Astrocyte of the cerebellum (primary cell): ENCODE measurements around the gene G0S2.

Source experiments
- DNase-seq: peaks from one replicate; pipeline ENCODE4 v3.0.0-alpha.2; 2011; ENCODE audit warnings: low read depth
- H3K4me3 ChIP-seq: 2 replicates; pipeline ENCODE4 v1.5.1; 2011; ENCODE audit warnings: mild to moderate bottlenecking, low read depth, low read length, moderate library complexity
- in situ Hi-C: cut with HindIII; loops from 2 replicates; pipeline ENCODE4 v1.10.0; 2017; ENCODE audit warnings: low sequenced_read_pairs
- TF ChIP-seq, protein P1 (sequence below): IDR thresholded peaks from 2 replicates; pipeline ENCODE4 v1.5.1; 2012; ENCODE audit warnings: low read length, low read depth, moderate library complexity, mild to moderate bottlenecking; ENCODE audit errors: missing control alignments

G0S2 gene

DNA sequence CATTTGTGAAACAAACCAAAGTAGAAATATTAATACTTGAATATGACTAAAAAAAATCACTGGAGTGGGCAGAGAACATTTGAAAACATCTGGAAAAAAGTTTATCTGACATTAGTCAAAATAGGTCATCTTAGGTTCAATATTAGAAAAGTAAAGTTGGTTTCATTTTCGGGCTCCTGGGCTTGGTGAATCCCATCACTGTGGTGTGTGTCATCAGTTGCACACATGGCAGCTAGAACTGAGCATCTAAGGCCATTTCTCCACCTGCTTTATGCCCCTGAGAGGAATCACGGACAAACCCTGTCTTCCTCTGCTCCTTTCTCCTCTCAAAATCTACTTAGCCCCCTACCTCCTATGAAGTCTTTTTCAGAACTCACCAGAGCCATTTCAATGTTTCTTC is 34.9 kb downstream of the G0S2 start:
- in situ Hi-C loops: no loop called here
- H3K4me3 ChIP-seq: no peak overlapping the region
- TF ChIP-seq, protein P1, sequence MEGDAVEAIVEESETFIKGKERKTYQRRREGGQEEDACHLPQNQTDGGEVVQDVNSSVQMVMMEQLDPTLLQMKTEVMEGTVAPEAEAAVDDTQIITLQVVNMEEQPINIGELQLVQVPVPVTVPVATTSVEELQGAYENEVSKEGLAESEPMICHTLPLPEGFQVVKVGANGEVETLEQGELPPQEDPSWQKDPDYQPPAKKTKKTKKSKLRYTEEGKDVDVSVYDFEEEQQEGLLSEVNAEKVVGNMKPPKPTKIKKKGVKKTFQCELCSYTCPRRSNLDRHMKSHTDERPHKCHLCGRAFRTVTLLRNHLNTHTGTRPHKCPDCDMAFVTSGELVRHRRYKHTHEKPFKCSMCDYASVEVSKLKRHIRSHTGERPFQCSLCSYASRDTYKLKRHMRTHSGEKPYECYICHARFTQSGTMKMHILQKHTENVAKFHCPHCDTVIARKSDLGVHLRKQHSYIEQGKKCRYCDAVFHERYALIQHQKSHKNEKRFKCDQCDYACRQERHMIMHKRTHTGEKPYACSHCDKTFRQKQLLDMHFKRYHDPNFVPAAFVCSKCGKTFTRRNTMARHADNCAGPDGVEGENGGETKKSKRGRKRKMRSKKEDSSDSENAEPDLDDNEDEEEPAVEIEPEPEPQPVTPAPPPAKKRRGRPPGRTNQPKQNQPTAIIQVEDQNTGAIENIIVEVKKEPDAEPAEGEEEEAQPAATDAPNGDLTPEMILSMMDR: no peak
- no peak for DNase-seq

DNA sequence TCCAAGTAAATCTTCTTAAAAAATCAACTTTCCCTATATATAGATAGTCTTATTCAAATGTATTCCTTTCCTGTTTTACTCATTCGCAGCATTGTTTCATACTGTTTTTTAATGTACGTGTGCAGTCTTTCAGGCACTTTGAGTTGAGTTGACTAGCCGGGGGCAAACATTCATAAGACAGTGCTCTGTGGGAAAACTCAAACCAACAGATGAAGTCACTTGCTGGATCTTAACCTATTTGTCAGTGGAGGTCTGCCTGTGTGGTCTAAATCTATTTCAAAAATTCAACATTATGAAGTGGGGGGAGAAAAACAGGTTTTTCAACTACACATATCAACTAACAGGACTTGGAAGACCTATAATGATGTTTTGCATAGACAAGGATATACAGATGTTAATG is 35.6 kb downstream of the G0S2 start:
- in situ Hi-C loops: no loop called here
- DNase-seq: no peak
- TF ChIP-seq, protein P1: no peak
- no peak overlapping the region for H3K4me3 ChIP-seq

DNA sequence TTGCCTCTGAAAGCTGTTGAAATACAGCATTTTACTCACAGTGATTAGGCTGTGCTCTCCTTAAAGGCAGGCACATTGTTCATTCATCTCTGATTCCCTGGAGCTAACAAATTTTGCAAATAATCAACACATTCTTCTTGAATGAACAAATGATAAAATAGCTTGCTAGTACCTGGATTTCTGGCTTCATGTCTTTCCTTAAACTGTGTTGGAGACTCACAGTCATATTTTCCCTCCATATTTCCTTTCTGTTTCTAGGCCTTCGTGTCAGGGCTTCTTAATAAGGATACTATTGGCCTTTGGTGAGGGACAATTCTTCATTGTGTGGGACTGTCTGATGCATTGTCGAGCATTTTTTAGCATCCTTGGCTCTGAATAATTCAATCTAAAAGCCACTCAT is 39.1 kb downstream of the G0S2 start:
- in situ Hi-C loops: no loop called here
- TF ChIP-seq, protein P1: no peak
- DNase-seq: no peak
- H3K4me3 ChIP-seq: no peak overlapping the region

DNA sequence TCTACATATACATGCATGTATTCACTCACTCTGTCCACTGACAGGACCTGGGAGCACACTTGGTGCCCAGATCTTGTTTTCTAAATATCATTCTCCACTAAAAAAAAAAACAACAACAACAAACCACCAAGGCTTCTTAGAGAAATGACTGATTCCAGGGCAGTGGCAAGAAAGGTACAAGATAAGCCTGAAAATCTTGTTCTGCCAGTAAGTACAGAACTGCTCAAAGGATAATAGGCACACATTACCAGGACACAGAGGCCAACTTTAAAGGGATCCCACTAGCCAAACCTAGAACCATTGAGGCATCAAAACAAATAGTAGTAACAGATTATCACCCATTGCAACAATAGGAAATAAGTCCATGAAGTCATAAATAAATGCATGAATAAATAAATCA is 40.1 kb downstream of the G0S2 start:
- TF ChIP-seq, protein P1: no peak
- H3K4me3 ChIP-seq: no peak overlapping the region
- DNase-seq: no peak
- in situ Hi-C loops: no loop called here

DNA sequence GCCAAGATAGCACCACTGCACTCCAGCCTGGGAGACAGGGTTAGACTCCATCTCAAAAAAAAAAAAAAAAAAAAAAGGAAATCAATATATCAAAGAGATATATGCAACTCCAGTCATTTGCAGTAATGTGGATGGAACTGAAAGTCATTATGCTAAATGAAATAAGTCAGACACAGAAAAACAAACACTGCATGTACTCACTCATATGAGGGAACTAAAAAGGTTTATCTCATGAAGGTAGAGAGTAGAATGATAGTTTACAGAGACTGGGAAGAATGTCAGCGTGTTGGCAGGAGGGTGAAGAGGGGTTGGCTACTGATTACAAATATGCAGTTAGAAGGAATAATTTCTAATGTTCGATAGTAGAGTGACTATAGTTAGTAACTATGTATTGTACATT is 42.6 kb downstream of the G0S2 start:
- TF ChIP-seq, protein P1: no peak
- in situ Hi-C loops: no loop called here
- no peak for DNase-seq
- H3K4me3 ChIP-seq: no peak overlapping the region

DNA sequence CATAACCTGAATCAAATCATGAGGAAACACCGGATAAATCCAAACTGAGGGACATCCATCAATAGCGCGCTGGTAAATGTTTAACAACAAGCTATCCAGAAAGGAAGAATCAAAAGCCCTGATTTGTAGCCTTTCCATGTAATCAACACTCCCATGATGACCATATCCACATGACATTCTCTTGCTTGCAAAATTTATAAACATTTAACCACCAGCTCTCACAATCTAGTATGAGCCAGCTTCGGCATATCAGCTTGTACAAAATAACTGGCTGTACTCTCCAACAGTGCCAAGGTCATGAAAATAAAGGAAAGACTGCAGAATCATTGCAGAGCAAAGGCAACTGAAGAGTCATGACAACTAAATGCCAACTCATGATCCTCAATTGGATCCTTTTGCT is 45.1 kb downstream of the G0S2 start:
- TF ChIP-seq, protein P1: no peak
- no peak overlapping the region for H3K4me3 ChIP-seq
- in situ Hi-C loops: no loop called here
- no peak for DNase-seq

DNA sequence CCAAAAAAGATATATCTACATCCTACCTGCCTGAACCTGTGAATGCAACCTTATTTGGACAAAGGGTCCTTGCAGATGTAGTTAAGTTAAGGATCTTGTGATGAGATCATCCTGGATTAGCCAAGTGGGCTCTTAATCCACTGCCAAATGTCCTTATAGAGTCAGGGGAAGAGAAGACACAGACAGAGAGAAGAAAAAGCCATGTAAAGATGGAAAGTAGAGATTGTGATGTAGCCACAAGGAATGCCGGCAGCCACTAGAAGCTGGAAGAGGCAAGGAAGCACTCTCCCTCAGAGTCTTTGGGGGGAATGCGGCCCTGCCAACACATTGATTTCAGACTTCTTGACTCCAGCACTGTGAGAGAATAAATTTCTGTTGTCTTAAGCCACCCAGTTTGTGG is 45.6 kb downstream of the G0S2 start:
- H3K4me3 ChIP-seq: no peak overlapping the region
- in situ Hi-C loops: no loop called here
- TF ChIP-seq, protein P1: no peak
- no peak for DNase-seq
